K562 (cell line): ENCODE results near the gene EIF3I. TPM values are rescaled to one million over a fixed set of nuclear protein-coding genes. Genes with fewer than 3 reads are reported as not detected.

Experiments
- ATAC-seq: fragments of 200-7000 bp; cut with Tn5 transposase; 3 replicates; pipeline ENCODE4 v1.9.1; 2020; ENCODE audit warnings: moderate library complexity
- BruUV-seq: library from RNA; stranded (reverse); fragments of 400-500 nt; replicated peaks from 2 replicates; lab custom pipeline; 2021; lab: Mats Ljungman, UMichigan
- CTCF ChIA-PET: fragments of 300-600 bp; formaldehyde crosslinking; extraction: SDS; loops from one replicate; lab custom pipeline; 2021; ENCODE audit warnings: low intra/inter-chr PET ratio; lab: Yijun Ruan, JAX
- POLR2A ChIA-PET: fragments of 300-600, 350-650 bp; sonication (Branson Sonifier 250); formaldehyde crosslinking; extraction: SDS; loops from one replicate; lab custom pipeline; 2021; ENCODE audit warnings: antibody characterized with exemption, inconsistent platforms; lab: Yijun Ruan, JAX
- DNase-seq, 4 experiments: peaks; one replicate each; pipeline versions ENCODE4 v3.0.0 to v3.0.0-alpha.2; 2011 to 2018; ENCODE audit warnings: low spot score in 3 of 4, mixed read lengths in 3 of 4; ENCODE audit errors: extremely low read depth in 1 of 4
- FAIRE-seq: peaks from 2 replicates; lab custom pipeline; 2011; peaks lifted over from hg19 to GRCh38; lab: Jason Lieb, UNC
- H2AFZ ChIP-seq: 2 replicates; pipeline ENCODE4 v1.6.0; 2011; ENCODE audit warnings: low read depth, low read length, control low read depth, inconsistent platforms
- H3K27ac ChIP-seq: fragments of 200-600 bp; 3 replicates; pipeline ENCODE4 v1.8.0; 2011; ENCODE audit warnings: low read depth, mild to moderate bottlenecking, control low read depth, inconsistent platforms, low read length, moderate library complexity, mixed read lengths; ENCODE audit errors: extremely low read depth
- H3K27me3 ChIP-seq, 2 experiments: fragments of 300-600 bp in 1 of 2; 2 replicates in 1 of 2; 3 replicates in 1 of 2; pipeline versions ENCODE4 v1.6.0 to v1.8.0; 2011; ENCODE audit warnings: inconsistent platforms in 2 of 2, low read length in 2 of 2, mild to moderate bottlenecking in 1 of 2, mixed read lengths in 1 of 2, moderate library complexity in 1 of 2; ENCODE audit not compliant: control insufficient read depth in 2 of 2, insufficient read depth in 2 of 2
- H3K36me3 ChIP-seq: fragments of 300-600 bp; 3 replicates; pipeline ENCODE4 v1.8.0; 2011; ENCODE audit warnings: mild to moderate bottlenecking, low read length, inconsistent platforms; ENCODE audit not compliant: control insufficient read depth, insufficient read depth
- H3K4me1 ChIP-seq, 2 experiments: fragments of 200-600 bp in 1 of 2; replicated peaks in 1 of 2; 2 replicates in 1 of 2; 3 replicates in 1 of 2; pipeline versions ENCODE4 v1.5.1 to v1.8.0; 2011; ENCODE audit warnings: inconsistent platforms in 2 of 2, low read length in 2 of 2, mild to moderate bottlenecking in 1 of 2, mixed read lengths in 1 of 2, moderate library complexity in 1 of 2; ENCODE audit not compliant: control insufficient read depth in 2 of 2, insufficient read depth in 2 of 2
- H3K4me2 ChIP-seq: 2 replicates; pipeline ENCODE4 v1.6.1; 2011; ENCODE audit warnings: low read length, control low read depth, inconsistent platforms, mixed read lengths; ENCODE audit not compliant: insufficient read depth
- H3K4me3 ChIP-seq: fragments of 200-600 bp; sonication (generic), shearing (Covaris generic); 2 replicates; pipeline ENCODE4 v1.5.1; 2016; ENCODE audit warnings: control low read depth, inconsistent platforms
- H3K79me2 ChIP-seq: fragments of 200-600 bp; 3 replicates; pipeline ENCODE4 v1.8.0; 2011; ENCODE audit warnings: low read length, inconsistent platforms; ENCODE audit not compliant: control insufficient read depth, insufficient read depth
- H3K9ac ChIP-seq, 2 experiments: 2 replicates each; pipeline versions ENCODE4 v1.6.0 to v1.6.1; 2011; ENCODE audit warnings: low read depth in 2 of 2, low read length in 2 of 2, control low read depth in 1 of 2, inconsistent platforms in 1 of 2, mild to moderate bottlenecking in 1 of 2, mixed read lengths in 1 of 2; ENCODE audit not compliant: insufficient read depth in 1 of 2
- H3K9me1 ChIP-seq: one replicate; pipeline ENCODE4 v1.6.0; 2011; ENCODE audit warnings: inconsistent platforms, mild to moderate bottlenecking, low read length, moderate library complexity; ENCODE audit not compliant: control insufficient read depth, insufficient read depth
- H3K9me3 ChIP-seq: replicated peaks from 2 replicates; pipeline ENCODE4 v1.5.1; 2011; ENCODE audit warnings: low read depth, low read length, inconsistent platforms; ENCODE audit not compliant: control insufficient read depth, insufficient read depth
- H4K20me1 ChIP-seq: replicated peaks from 2 replicates; pipeline ENCODE4 v1.6.1; 2011; ENCODE audit warnings: low read length, inconsistent platforms, mixed read lengths; ENCODE audit not compliant: control insufficient read depth, insufficient read depth
- ARID2 ChIP-seq: fragments of 450-650 bp; IDR thresholded peaks from 2 replicates; pipeline ENCODE4 v1.6.1; 2017; ENCODE audit warnings: antibody characterized with exemption, mild to moderate bottlenecking
- CBFA2T3 ChIP-seq: fragments of 450-650 bp; IDR thresholded peaks from 2 replicates; pipeline ENCODE4 v1.6.1; 2017
- FOXK2 ChIP-seq, 2 experiments: fragments of 450-650 bp; IDR thresholded peaks in 1 of 2; conservative IDR thresholded peaks in 1 of 2; 2 replicates each; pipeline ENCODE4 v1.6.1; 2016; ENCODE audit warnings: low read depth in 2 of 2, mild to moderate bottlenecking in 1 of 2
- L3MBTL2 ChIP-seq: fragments of 450-650 bp; IDR thresholded peaks from 2 replicates; pipeline ENCODE4 v1.6.1; 2016; ENCODE audit warnings: mild to moderate bottlenecking, moderate library complexity
- PML ChIP-seq: IDR thresholded peaks from 2 replicates; pipeline ENCODE4 v1.6.1; 2012; ENCODE audit warnings: low read length, inconsistent platforms
- PPARD ChIP-seq: fragments of 250-450 bp; sonication (Bioruptor Pico); IDR thresholded peaks from 2 replicates; pipeline ENCODE4 v1.8.0; 2022; ENCODE audit warnings: inconsistent platforms, mild to moderate bottlenecking, moderate library complexity
- PTBP1 ChIP-seq: fragments of 200-400 bp; formaldehyde crosslinking; IDR thresholded peaks from 2 replicates; pipeline ENCODE4 v1.6.1; 2017; ENCODE audit warnings: low read depth, low read length
- PURB ChIP-seq: sonication (generic); formaldehyde crosslinking; IDR thresholded peaks from 2 replicates; pipeline ENCODE4 v1.9.0; 2021; ENCODE audit warnings: low read depth, mild to moderate bottlenecking, missing genetic modification reagents
- RFX5 ChIP-seq: IDR thresholded peaks from 2 replicates; pipeline ENCODE4 v1.6.1; 2011; ENCODE audit warnings: low read depth, mild to moderate bottlenecking, improper control_type of control experiment, low read length
- TCF3 ChIP-seq: sonication (generic); formaldehyde crosslinking; IDR thresholded peaks from 2 replicates; pipeline ENCODE4 v1.4.0; 2020; ENCODE audit warnings: mild to moderate bottlenecking, missing genetic modification reagents
- TCF7L2 ChIP-seq: fragments of 150-350 bp; IDR thresholded peaks from 2 replicates; pipeline ENCODE4 v1.6.1; 2016; ENCODE audit warnings: low read depth, mild to moderate bottlenecking, low read length, moderate library complexity
- ZC3H4 ChIP-seq: sonication (generic); formaldehyde crosslinking; IDR thresholded peaks from 2 replicates; pipeline ENCODE4 v1.9.0; 2021; ENCODE audit warnings: missing genetic modification reagents, borderline replicate concordance
- WGBS: fragments of 100-300 bp; shearing (Covaris generic); methylation state at CpG from one replicate; pipeline ENCODE4 v1.1.6; 2016; ENCODE audit warnings: low coverage, mixed read lengths; ENCODE audit not compliant: insufficient coverage; ENCODE audit errors: missing lambda C conversion rate; 5-methylcytosine and 5-hydroxymethylcytosine counted together
- in situ Hi-C: fragments of 300-500 bp; cut with MboI; formaldehyde crosslinking; loops from 4 replicates; pipeline ENCODE4 v1.15.0; 2018; ENCODE audit warnings: inconsistent platforms, mixed read lengths
- intact Hi-C: fragments of 100-400 bp; cut with micrococcal nuclease; formaldehyde crosslinking; loops from 2 replicates; pipeline ENCODE4 v1.14.2; 2022
- polyA plus RNA-seq, 8 experiments: library from polyadenylated mRNA; depleted of rRNA in 4 of 8; stranded (reverse) in 5 of 8; unstranded in 3 of 8; fragments of >200 nt; fragmentation: Nextera tagmentation in 2 of 8; fragmentation: Illumina TruSeq in 1 of 8; extraction: Ambion mirVana in 2 of 8; extraction: Trizol in 1 of 8; gene quantifications; 2 replicates each; pipeline versions ENCODE4 v1.2.1 to v1.2.3, GENCODE V29; 2011 to 2014; ENCODE audit warnings: inconsistent platforms in 1 of 8, missing spikeins in 1 of 8
- total RNA-seq, 7 experiments: library from RNA; depleted of rRNA in 6 of 7; stranded (reverse); fragments of >200 nt in 6 of 7; fragmentation: Illumina TruSeq in 2 of 7; extraction: Trizol in 2 of 7; gene quantifications; 2 replicates each; pipeline versions ENCODE4 v1.2.1 to v1.2.3, GENCODE V29; 2011 to 2021; ENCODE audit warnings: low replicate concordance in 1 of 7
- TF ChIP-seq, protein P1 (sequence below), 3 experiments: fragments of 200-800 bp in 1 of 3; sonication (Bioruptor generic) in 1 of 3; sonication (generic) in 1 of 3; formaldehyde crosslinking in 1 of 3; IDR thresholded peaks; 2 replicates each; pipeline versions ENCODE4 v1.6.1 to v1.8.0; 2016 to 2022; ENCODE audit warnings: mild to moderate bottlenecking in 2 of 3, missing compliant biosample characterization in 2 of 3, missing genetic modification characterization in 2 of 3, missing genetic modification reagents in 1 of 3
- TF ChIP-seq, protein P2 (sequence below): sonication (generic); formaldehyde crosslinking; IDR thresholded peaks from 2 replicates; pipeline ENCODE4 v1.8.0; 2023; ENCODE audit warnings: missing genetic modification reagents, mild to moderate bottlenecking, borderline replicate concordance

The EIF3I gene
- total and polyA plus RNA-seq, 9 of the 15 experiments (the other 6 are each of a cell fraction or from before 2014, with no cell fraction given), result 414 to 1,526 (median 635) TPM

DNA sequence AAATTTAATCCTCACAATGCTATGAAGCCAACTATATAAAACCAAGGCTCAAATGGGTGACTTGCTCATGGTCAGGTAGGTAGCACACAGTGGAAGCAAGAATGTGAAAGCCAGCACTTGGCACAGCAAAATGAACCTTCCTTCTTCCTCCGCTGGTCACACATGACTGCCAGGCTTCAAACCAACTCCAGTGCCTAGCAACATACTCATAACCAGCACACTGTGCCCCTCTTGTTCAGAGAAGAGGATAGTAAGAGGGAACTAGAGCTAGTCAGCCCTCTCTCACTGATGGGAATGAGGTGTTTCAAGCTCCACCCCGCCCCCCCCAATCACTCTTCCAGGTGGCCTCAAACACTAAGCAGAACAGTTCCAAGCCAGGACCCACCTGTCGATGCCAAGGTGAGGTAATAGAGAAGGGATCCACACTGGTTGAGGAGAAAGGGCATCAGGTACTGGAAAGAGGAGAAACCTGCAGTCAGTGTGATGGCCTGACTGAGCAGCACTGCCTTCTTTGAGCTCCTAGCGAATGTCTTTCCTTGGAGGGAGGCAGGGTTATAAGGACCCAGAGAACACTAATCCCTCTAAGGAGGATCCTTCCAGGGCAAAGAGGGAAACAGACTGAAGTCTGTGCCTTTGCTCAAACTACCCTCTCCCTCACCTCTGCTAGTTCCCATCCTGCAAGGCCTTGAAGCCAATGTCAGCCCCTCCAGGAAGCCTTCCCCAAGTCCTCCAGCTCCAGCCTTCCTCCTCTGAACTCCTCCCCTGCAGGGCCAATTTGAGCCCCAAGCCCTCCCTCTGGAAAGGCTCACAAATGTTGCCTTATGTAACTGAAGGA is 1.2 kb upstream of the EIF3I start:
- peak; percentile 29 for ATAC-seq
- TF ChIP-seq FOXK2 (conservative IDR thresholded peaks at IDR 0.05 in 1 of 2, IDR thresholded peaks at IDR 0.05 in 1 of 2; ENCODE audit: low read depth in 2 of 2) (no peak), TCF3 (CRISPR knock-in tag) (no peak; the same call in 1 of the 2 replicates), ZC3H4 (CRISPR knock-in tag) (peak; percentile 69; the same call in 1 of the 2 replicates), RFX5 (no peak), PTBP1 (no peak), CBFA2T3 (no peak), L3MBTL2 (no peak), PPARD (no peak), PURB (CRISPR knock-in tag) (no peak), PML (no peak), TCF7L2 (no peak), ARID2 (no peak)
- TF ChIP-seq, protein P1, sequence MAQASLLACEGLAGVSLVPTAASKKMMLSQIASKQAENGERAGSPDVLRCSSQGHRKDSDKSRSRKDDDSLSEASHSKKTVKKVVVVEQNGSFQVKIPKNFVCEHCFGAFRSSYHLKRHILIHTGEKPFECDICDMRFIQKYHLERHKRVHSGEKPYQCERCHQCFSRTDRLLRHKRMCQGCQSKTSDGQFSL (CRISPR knock-in tag; IDR thresholded peaks at IDR 0.05), result peak; percentile 68; the same call in 1 of the 2 replicates
- TF ChIP-seq, protein P1 (tag; IDR thresholded peaks at IDR 0.05), result no peak; a peak in 1 of 4 replicates
- TF ChIP-seq, protein P2, sequence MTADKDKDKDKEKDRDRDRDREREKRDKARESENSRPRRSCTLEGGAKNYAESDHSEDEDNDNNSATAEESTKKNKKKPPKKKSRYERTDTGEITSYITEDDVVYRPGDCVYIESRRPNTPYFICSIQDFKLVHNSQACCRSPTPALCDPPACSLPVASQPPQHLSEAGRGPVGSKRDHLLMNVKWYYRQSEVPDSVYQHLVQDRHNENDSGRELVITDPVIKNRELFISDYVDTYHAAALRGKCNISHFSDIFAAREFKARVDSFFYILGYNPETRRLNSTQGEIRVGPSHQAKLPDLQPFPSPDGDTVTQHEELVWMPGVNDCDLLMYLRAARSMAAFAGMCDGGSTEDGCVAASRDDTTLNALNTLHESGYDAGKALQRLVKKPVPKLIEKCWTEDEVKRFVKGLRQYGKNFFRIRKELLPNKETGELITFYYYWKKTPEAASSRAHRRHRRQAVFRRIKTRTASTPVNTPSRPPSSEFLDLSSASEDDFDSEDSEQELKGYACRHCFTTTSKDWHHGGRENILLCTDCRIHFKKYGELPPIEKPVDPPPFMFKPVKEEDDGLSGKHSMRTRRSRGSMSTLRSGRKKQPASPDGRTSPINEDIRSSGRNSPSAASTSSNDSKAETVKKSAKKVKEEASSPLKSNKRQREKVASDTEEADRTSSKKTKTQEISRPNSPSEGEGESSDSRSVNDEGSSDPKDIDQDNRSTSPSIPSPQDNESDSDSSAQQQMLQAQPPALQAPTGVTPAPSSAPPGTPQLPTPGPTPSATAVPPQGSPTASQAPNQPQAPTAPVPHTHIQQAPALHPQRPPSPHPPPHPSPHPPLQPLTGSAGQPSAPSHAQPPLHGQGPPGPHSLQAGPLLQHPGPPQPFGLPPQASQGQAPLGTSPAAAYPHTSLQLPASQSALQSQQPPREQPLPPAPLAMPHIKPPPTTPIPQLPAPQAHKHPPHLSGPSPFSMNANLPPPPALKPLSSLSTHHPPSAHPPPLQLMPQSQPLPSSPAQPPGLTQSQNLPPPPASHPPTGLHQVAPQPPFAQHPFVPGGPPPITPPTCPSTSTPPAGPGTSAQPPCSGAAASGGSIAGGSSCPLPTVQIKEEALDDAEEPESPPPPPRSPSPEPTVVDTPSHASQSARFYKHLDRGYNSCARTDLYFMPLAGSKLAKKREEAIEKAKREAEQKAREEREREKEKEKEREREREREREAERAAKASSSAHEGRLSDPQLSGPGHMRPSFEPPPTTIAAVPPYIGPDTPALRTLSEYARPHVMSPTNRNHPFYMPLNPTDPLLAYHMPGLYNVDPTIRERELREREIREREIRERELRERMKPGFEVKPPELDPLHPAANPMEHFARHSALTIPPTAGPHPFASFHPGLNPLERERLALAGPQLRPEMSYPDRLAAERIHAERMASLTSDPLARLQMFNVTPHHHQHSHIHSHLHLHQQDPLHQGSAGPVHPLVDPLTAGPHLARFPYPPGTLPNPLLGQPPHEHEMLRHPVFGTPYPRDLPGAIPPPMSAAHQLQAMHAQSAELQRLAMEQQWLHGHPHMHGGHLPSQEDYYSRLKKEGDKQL (CRISPR knock-in tag), result no peak

More for the DNA sequence above, 1.2 kb upstream of the EIF3I start:
- Histone ChIP-seq H4K20me1 (no peaks in the 10 kb centered on the region), H3K4me3 (peak overlapping the region; percentile 80), H3K9me1 (no peaks in the 10 kb centered on the region), H3K4me2 (peak overlapping the region; percentile 98), H3K27me3 (no peaks in the 10 kb centered on the region), H3K36me3 (peaks cover 52% of the 10 kb centered on the region), H2AFZ (peak overlapping the region; percentile 90), H3K27ac (peak overlapping the region; percentile 90), H3K9me3 (no peaks in the 10 kb centered on the region), H3K79me2 (peaks cover 47% of the 10 kb centered on the region), H3K9ac (peak overlapping the region; percentile 94 to 96), H3K4me1 (peaks cover 22% of the 10 kb centered on the region in 2 experiments; a peak in 4 of 5 replicates)
- FAIRE-seq (no peak), DNase-seq (no peak)
- WGBS, result 61% methylated on average over 4 of the region's 4 CpGs
- POLR2A ChIA-PET, result interaction anchor here (0.6 to 1.9 kb wide), 9 partner anchors 9 to 151 kb away, joined by 3 to 14 read pairs (median 3); partner anchors contain the start of genes CCDC28B, DCDC2B and MARCKSL1
- intact Hi-C loops, result no loop called here
- in situ Hi-C loops, result no loop called here
- CTCF ChIA-PET, result interaction anchor here (0.7 kb wide), 1 partner anchor 89 kb away, joined by 3 read pairs; no protein-coding TSS in a partner anchor
- BruUV-seq, result no TSS peak
